Tongue (tissue), 2 donors: ENCODE measurements around the gene ZFPM1. TPM values are rescaled to one million over a fixed set of nuclear protein-coding genes. Genes with fewer than 3 reads are reported as not detected.

Experiments used
- DNase-seq: peaks from one replicate; pipeline ENCODE4 v3.0.0-alpha.2; 2015
- total RNA-seq: library from RNA; depleted of rRNA; stranded (reverse); fragments of >200 nt; gene quantifications from one replicate; pipeline ENCODE4 v1.2.3, GENCODE V29; 2014

Gene ZFPM1
- total RNA-seq, 1 donor from 2014 or later, result 0.41 TPM

- DNase-seq, result no peak
Observed at GRCh38 chr16:88417684-88418476, 35.2 kb upstream of the ZFPM1 start.

GRCh38 chr16:88418869-88419268 is 34.2 kb upstream of the ZFPM1 start:
- no peak for DNase-seq

GRCh38 chr16:88419790-88420189 is 33.3 kb upstream of the ZFPM1 start:
- DNase-seq, result no peak

- no peak for DNase-seq
Observed at GRCh38 chr16:88420496-88420895, 32.6 kb upstream of the ZFPM1 start.

DNA sequence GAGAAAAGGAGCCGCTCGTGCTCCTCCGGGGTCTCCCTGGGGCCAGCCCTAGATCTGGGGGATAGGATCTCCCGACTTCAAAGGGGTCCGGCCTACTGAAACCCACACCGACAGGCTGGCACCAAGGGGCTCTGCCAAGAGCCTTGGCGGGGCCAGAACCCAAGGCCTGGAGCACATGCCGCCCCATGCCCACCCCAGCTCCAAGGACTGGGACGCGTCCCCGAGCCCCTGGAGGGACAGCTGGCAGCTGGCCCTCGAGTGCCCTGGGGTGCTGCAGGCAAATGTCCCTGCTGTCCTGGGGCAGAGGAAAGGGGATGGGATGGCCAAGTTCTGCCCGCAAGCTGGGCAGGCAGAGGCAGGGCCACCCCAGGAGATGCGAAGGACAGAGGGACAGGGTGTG is 31.8 kb upstream of the ZFPM1 start:
- DNase-seq, result no peak

GRCh38 chr16:88421871-88422433 is 31.1 kb upstream of the ZFPM1 start:
- no peak for DNase-seq

DNA sequence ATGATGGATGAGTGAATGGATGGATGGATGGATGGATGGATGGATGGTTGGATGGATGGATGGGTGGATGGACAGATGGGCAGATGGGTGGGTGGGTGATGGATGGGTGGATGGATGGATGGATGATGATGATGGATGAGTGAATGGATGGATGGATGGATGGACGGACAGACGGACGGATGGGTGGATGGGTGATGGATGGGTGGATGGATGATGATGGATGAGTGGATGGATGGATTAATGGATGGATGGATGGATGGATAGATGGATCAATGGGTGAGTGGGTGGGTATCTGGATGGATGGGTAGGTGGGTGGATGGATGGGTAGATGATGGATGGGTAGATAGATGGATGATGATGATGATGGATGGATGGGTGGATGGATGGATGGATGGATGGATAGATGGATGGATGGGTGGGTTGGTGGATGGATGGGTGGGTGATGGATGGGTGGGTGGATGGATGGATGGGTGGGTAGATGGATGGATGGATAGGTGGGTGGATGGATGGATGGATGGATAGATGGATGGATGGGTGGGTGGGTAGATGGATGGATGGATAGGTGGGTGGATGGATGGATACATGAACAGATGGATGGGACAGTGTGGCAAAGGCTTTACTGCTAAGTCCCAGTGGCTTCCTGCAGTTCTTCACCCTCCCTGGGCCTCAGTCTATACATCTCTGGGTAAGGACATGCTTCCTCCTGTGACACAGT is 30.2 kb upstream of the ZFPM1 start:
- no peak for DNase-seq

GRCh38 chr16:88423448-88423850 is 29.6 kb upstream of the ZFPM1 start:
- no peak for DNase-seq

GRCh38 chr16:88424587-88425235 is 28.4 kb upstream of the ZFPM1 start:
- peak; percentile 49 for DNase-seq

- DNase-seq, result no peak
Observed at GRCh38 chr16:88426018-88426417, 27.1 kb upstream of the ZFPM1 start.

DNA sequence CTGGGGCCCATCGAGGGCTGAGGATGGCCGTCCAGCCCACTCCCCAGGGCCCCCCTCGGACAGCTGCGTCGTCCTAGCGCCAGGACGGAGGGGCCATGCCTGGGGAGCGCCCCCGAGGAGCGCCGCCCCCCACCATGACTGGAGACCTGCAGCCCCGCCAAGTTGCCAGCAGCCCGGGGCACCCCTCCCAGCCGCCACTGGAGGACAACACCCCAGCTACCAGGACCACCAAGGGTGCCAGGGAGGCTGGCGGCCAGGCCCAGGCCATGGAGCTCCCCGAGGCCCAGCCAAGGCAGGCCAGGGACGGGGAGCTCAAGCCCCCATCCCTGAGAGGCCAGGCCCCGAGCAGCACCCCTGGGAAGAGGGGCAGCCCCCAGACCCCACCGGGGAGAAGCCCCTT is 25.7 kb upstream of the ZFPM1 start:
- DNase-seq, result no peak

- no peak for DNase-seq
Observed at GRCh38 chr16:88428156-88428555, 24.9 kb upstream of the ZFPM1 start.

GRCh38 chr16:88428616-88429386 is 24.3 kb upstream of the ZFPM1 start:
- DNase-seq, result no peak

DNA sequence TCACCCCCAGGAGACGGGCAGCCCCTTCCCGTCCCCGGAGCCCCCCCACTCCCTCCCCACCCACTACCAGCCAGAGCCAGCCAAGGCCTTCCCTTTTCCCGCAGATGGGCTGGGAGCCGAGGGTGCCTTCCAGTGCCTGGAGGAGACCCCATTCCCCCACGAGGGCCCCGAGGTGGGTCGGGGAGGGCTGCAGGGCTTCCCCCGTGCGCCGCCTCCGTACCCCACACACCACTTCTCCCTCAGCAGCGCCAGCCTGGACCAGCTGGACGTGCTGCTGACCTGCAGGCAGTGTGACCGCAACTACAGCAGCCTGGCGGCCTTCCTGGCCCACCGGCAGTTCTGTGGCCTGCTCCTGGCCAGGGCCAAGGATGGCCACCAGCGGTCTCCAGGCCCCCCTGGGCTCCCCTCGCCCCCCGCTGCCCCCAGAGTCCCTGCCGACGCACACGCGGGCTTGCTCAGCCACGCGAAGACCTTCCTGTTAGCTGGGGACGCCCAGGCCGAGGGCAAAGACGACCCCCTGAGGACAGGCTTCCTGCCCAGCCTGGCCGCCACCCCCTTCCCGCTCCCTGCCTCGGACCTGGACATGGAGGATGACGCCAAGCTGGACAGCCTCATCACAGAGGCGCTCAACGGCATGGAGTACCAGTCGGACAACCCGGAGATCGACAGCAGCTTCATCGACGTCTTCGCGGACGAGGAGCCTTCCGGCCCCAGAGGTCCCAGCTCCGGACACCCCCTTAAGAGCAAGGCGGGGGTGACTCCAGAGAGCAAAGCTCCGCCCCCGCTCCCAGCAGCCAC is 23.5 kb upstream of the ZFPM1 start:
- no peak for DNase-seq

- no peak for DNase-seq
Observed at GRCh38 chr16:88430185-88430523, 22.9 kb upstream of the ZFPM1 start.

DNA sequence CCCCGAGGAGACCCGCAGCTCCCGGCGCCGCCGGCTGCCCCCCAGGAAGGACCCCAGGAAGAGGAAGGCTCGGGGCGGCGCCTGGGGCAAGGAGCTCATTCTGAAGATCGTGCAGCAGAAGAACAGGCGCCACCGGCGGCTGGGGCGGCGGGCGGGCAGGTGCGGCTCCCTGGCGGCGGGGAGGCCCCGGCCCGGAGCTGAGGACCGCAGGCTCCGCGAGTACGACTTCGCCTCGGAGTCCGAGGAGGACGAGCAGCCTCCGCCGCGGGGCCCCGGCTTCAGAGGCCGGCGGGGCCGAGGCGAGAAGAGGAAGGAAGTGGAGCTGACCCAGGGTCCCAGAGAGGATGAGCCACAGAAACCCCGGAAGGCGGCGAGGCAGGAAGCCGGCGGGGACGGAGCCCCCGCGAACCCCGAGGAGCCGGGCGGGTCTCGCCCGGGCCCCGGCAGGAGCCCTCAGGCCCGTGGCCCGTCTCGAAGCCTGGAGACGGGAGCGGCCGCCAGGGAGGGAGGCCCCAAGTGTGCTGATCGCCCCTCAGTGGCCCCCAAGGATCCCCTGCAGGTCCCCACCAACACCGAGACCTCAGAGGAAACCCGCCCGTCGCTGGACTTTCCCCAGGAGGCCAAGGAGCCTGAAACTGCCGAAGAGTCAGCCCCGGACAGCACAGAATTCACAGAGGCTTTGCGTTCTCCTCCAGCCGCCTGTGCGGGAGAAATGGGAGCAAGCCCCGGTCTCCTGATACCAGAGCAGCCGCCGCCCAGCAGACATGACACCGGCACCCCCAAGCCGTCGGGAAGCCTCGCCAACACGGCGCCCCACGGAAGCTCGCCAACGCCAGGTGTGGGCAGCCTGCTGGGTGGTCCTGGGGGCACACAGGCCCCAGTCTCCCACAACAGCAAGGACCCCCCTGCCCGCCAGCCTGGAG is 22.3 kb upstream of the ZFPM1 start:
- peak; percentile 31 for DNase-seq

DNA sequence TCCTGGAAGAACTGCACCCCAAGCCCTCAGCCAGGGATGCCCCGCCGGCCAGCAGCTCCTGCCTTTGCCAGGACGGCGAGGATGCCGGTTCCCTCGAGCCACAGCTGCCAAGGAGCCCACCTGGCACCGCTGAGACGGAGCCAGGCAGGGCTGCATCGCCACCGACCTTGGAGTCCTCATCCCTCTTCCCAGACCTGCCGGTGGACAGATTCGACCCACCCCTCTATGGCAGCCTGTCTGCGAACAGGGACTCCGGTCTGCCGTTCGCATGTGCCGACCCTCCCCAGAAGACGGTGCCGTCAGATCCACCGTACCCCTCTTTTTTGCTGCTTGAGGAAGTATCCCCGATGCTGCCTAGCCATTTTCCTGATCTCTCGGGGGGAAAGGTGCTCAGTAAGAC is 21.4 kb upstream of the ZFPM1 start:
- DNase-seq, result no peak

GRCh38 chr16:88432174-88432573 is 20.9 kb upstream of the ZFPM1 start:
- DNase-seq, result no peak

- no peak for DNase-seq
Observed at GRCh38 chr16:88432753-88433152, 20.3 kb upstream of the ZFPM1 start.

DNA sequence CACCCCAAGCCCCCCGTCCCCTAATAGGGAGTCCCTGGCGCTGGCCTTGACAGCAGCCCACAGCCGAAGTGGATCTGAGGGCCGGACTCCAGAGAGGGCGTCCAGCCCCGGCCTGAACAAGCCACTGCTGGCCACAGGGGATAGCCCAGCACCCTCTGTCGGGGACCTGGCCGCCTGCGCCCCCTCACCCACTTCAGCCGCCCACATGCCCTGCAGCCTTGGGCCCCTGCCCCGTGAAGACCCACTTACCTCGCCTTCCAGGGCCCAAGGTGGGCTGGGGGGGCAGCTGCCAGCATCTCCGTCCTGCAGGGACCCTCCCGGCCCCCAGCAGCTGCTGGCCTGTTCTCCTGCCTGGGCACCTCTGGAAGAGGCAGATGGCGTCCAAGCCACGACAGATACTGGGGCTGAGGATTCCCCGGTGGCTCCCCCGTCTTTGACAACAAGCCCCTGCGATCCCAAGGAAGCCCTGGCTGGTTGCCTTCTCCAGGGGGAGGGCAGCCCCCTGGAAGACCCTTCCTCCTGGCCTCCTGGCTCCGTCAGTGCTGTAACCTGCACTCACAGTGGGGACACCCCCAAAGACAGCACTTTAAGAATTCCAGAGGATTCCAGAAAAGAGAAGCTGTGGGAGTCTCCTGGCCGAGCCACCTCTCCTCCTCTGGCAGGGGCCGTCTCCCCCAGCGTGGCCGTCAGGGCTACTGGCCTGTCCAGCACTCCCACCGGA is 19.3 kb upstream of the ZFPM1 start:
- no peak for DNase-seq
